Measurements from ENCODE around the gene TNS2. TPM values are rescaled to one million over a fixed set of nuclear protein-coding genes. Genes with fewer than 3 reads are reported as not detected.
"Not testable (repeated sequence)": the region's sequence is repeated elsewhere in the genome, so short reads cannot be mapped to it uniquely, and the experiment has no call there.

TNS2 gene
- polyA plus RNA-seq, 3 donors: 53.4 to 562 (median 225) TPM

- WGBS, 3 donors: 26 to 67% (median 31%) methylated on average over 13 of the region's 13 CpGs
- no peak overlapping the region for H3K27ac ChIP-seq (ENCODE audit: low read depth, low read length)
Observed at GRCh38 chr12:53098354-53098981, 48.6 kb downstream of the TNS2 start.

DNA sequence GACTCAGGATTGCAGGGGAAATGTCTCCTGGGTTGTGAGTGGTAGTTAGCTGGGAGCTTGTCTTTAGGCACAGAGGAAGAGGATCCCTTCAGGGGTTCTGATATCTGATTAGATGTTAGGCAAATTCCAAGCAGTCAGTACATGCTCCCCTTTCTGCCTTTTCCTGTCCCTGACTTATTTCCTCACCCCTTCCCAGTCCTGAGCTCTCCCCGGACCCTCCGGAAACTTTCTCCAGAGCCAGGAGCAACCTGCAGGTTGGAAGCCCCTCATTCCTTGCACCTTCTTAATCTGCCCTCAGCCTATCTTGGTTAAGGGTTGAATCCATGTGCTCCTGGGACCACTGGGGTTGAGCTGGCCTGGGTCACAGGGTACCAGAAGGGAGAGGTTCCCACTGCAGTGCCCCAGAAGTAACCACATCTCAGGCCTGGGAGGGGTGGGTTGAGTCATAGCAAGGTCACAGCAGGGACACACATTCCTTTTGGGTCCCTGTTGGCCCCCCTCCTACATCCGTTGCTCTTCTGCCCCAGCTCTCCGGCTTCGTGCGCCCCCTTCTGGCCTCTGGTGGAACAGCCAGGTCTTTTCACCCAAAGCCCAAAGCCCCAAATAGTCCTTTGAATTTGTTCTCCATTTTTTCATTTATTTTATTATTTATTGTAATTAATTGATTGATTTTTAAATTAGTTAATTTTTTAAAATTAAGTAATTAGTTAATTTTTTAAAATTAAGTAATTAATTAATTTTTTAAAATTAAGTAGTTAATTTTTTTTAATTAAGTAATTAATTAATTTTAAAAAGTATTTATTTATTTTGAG is 49.4 kb downstream of the TNS2 start:
- 14 to 21% (median 19%) methylated on average over 6 of the region's 6 CpGs for WGBS, 3 donors
- H3K27ac ChIP-seq (ENCODE audit: low read depth, low read length): no peak overlapping the region

DNA sequence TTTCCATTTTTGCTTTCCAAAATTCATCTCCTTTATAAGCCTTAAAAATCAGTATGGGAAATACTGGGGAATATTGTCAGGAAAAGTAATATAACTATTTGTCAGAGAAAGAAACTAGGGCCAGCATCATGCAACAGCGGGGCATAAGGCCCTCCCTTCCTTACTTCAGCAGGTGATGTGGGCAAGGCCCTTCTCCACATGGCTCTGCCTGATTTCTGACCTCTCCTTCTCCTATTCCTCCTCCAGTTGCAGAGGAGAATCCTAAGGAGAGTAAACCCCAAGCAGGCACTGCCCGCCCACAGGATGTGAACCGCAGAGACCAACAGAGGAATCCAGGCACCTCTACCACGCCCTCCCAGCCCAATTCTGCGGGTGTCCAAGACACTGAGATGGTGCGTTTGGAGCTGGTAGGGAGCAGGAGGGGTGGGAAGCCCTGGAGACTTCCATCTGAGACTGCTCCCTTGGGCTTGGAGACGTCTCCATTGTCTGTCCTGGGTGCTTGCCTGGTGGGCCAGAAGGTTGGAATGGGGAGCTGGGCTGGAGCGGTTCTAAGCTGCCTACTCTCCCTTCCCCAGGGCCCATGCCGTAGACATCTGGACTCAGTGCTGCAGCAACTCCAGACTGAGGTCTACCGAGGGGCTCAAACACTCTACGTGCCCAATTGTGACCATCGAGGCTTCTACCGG is 50.7 kb downstream of the TNS2 start:
- 83 to 90% (median 85%) methylated on average over 13 of the region's 13 CpGs for WGBS, 3 donors
- H3K27ac ChIP-seq (ENCODE audit: low read depth, low read length): no peak overlapping the region

- WGBS, 3 donors: 81 to 93% (median 87%) methylated on average over 7 of the region's 7 CpGs
- no peak overlapping the region for H3K27ac ChIP-seq (ENCODE audit: low read depth, low read length)
Observed at GRCh38 chr12:53101266-53101665, 51.4 kb downstream of the TNS2 start.

- H3K27ac ChIP-seq (ENCODE audit: low read depth, low read length): no peak overlapping the region
- 80 to 88% (median 85%) methylated on average over 10 to 12 of the region's 12 CpGs for WGBS, 3 donors
Observed at GRCh38 chr12:53101931-53102781, 52.3 kb downstream of the TNS2 start.

- H3K27ac ChIP-seq (ENCODE audit: low read depth, low read length): no peak within 1 kb of the TSS
Observed at GRCh38 chr12:53102883-53103807, 53.3 kb downstream of the TNS2 start, which contains the start of gene SOAT2. TSS of gene SOAT2 (plus strand) at chr12:53103486. CDS start at chr12:53103578, 92 bp downstream.

DNA sequence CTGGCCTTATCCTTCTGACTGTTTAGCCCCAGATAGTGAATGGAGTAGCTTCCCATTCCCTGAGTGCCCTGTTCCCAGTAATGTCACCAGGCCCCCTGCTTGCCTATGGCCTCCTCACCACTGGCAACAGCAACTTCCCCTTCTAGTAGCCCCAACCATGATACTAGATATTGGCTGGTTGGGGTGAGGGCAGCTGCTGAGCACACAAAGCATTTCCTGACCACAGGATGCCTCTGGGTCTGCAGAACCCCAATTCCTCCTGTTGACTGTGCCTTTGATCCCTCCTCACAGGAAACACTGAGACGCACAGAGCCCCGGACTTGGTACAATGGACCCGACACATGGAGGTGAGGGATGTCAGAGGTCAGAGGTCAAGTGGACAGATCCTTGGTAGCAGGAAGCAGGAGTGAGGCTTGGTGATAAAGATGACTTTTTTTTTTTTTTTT is 54.0 kb downstream of the TNS2 start:
- WGBS, 3 donors: 22 to 67% (median 40%) methylated on average over 3 of the region's 3 CpGs
- H3K27ac ChIP-seq (ENCODE audit: low read depth, low read length): no peak overlapping the region

More at GRCh38 chr12:53102883-53103807, 53.3 kb downstream of the TNS2 start, which contains the start of gene SOAT2:
- 66 to 76% (median 73%) methylated on average over 22 to 23 of the region's 23 CpGs for WGBS, 3 donors

GRCh38 chr12:53105256-53105655 is 55.4 kb downstream of the TNS2 start:
- no peak overlapping the region for H3K27ac ChIP-seq (ENCODE audit: low read depth, low read length)
- 88 to 94% (median 93%) methylated on average over 8 of the region's 8 CpGs for WGBS, 3 donors

DNA sequence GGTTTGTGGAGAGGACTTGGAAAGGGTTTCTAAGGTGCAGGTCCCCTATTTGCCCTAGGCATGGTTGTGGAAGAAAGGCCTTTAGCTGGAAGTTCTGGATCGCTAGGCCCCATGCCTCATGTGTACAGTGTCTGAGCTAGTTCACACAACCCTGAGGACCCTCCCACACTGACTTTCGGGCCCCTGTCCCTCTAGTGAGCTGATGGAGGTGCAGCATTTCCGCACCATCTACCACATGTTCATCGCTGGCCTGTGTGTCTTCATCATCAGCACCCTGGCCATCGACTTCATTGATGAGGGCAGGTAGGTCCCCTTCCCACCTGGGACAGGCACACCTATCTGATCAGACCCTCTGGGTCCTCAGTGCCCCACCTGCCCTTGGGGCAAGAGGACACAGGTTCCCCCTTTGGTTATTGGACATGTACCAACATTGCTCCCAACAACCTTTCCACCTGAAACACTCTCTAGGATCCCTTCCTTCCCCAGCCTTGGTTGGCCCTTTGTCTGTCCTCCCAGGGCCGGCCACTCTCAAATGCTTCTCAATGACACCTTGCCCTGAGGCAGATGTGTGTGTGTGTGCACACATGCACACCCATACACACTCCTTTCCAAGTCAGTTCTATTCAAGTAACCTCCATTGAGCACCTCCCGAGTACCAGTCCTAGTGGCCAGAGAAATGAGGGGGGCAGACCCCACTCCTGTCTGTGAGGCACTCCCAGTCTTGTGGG is 56.0 kb downstream of the TNS2 start:
- WGBS, 3 donors: 88 to 94% (median 93%) methylated on average over 7 of the region's 7 CpGs
- H3K27ac ChIP-seq (ENCODE audit: low read depth, low read length): no peak overlapping the region

DNA sequence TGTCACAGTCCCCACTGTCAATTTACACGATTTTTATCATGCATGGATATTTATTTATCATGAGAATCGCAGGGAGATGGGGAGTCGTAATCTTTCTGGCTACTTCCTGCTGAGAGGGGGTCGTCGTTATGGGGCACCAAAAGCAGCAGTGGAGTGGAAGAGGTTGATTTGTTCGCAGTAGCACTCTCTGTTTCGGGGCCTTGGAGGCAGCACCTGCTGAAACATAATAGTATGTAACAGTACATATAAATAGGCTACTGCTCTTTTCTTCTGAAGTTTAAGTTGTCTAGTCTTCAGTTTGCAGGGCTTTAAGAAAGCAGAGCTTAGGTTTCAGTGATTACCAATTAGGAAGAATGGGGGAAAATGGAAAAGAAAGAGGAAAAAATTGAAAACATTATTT is 57.3 kb downstream of the TNS2 start:
- 60 to 70% (median 69%) methylated on average over 7 of the region's 7 CpGs for WGBS, 3 donors
- no peak overlapping the region for H3K27ac ChIP-seq (ENCODE audit: low read depth, low read length)

GRCh38 chr12:53112431-53112830 is 62.6 kb downstream of the TNS2 start:
- not testable (repeated sequence) for H3K27ac ChIP-seq (ENCODE audit: low read depth, low read length)
- 73 to 87% (median 85%) methylated on average over 6 to 7 of the region's 7 CpGs for WGBS, 3 donors

DNA sequence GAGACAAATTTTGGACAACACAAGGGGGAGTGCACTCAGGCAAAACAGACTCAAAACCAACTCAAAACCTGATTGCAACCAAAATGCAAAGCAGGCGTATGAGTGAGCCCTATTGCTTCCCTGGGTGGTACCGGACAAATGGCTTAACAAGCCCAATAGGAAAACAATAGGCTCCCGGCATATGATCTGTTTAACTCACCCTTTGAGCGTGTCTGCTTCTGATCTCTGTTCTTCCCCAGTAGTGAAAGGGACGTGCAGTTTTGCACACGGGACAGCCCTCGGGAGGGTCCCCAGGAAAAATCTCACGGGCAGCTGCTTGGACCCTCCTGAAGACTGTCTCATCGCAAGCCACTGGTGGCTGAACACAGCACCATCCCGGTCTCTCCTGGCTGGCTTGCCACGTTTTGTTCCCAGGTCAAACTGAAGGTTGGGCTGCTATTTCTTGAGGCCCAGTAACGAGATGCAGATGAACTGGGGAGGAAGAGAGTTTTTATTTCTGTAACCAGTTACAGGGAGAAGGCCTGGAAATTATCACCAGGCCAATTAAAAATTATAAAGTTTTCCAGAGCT is 63.4 kb downstream of the TNS2 start:
- WGBS, 3 donors: 83 to 92% (median 92%) methylated on average over 12 of the region's 12 CpGs
- H3K27ac ChIP-seq (ENCODE audit: low read depth, low read length): no peak overlapping the region

- no peak overlapping the region for H3K27ac ChIP-seq (ENCODE audit: low read depth, low read length)
Observed at GRCh38 chr12:53113951-53114350, 64.1 kb downstream of the TNS2 start.

Data from adipose tissue (tissue), 3 donors.